Mesodermal cell (in vitro differentiated cells): ENCODE measurements around the gene FEM1B.

Source experiments
- H3K27ac ChIP-seq: 2 replicates; pipeline ENCODE4 v1.7.0; 2013; ENCODE audit warnings: mild to moderate bottlenecking, low read depth, low read length, moderate library complexity; ENCODE audit not compliant: severe bottlenecking
- H3K36me3 ChIP-seq: 2 replicates; pipeline ENCODE4 v1.7.1; 2013; ENCODE audit warnings: mild to moderate bottlenecking, low read length, moderate library complexity; ENCODE audit not compliant: control insufficient read depth, insufficient read depth
- H3K4me1 ChIP-seq: one replicate; pipeline ENCODE4 v1.7.1; 2013; ENCODE audit warnings: mild to moderate bottlenecking, low read length; ENCODE audit not compliant: insufficient read depth, control insufficient read depth, poor library complexity, severe bottlenecking
- H3K4me3 ChIP-seq: 2 replicates; pipeline ENCODE4 v1.7.0; 2013; ENCODE audit warnings: low read length, control low read depth, mild to moderate bottlenecking; ENCODE audit not compliant: insufficient read depth, poor library complexity, severe bottlenecking; ENCODE audit errors: extremely low read depth
- H3K9me3 ChIP-seq: 2 replicates; pipeline ENCODE4 v1.7.1; 2013; ENCODE audit warnings: mild to moderate bottlenecking, low read length, moderate library complexity; ENCODE audit not compliant: control insufficient read depth
- WGBS, 2 experiments: methylation state at CpG; one replicate each; pipeline ENCODE4 v1.1.5; 2013; ENCODE audit warnings: missing lambda C conversion rate in 2 of 2; ENCODE audit not compliant: insufficient coverage in 2 of 2; 5-methylcytosine and 5-hydroxymethylcytosine counted together

Gene FEM1B

GRCh38 chr15:68285259-68285980 is 7.9 kb downstream of the FEM1B start:
- Histone ChIP-seq H3K27ac (no peak overlapping the region), H3K4me1 (peaks cover 15% of the 10 kb centered on the region), H3K36me3 (peaks cover 45% of the 10 kb centered on the region), H3K4me3 (no peak overlapping the region), H3K9me3 (peaks cover 5% of the 10 kb centered on the region)
- 97% methylated on average over 3 of the region's 5 CpGs; no CpG with 5 or more reads in 1 of the 2 experiments for WGBS, 2 experiments

GRCh38 chr15:68286256-68286655 is 8.7 kb downstream of the FEM1B start:
- Histone ChIP-seq H3K4me3 (no peak overlapping the region), H3K36me3 (peaks cover 51% of the 10 kb centered on the region), H3K4me1 (peaks cover 7% of the 10 kb centered on the region), H3K27ac (no peak overlapping the region), H3K9me3 (peaks cover 5% of the 10 kb centered on the region)
- WGBS, 2 experiments: 88% methylated on average over 3 of the region's 5 CpGs; no CpG with 5 or more reads in 1 of the 2 experiments

GRCh38 chr15:68289057-68289456 is 11.5 kb downstream of the FEM1B start:
- no CpG with 5 or more reads among the region's 2 CpGs for WGBS, 2 experiments
- H3K27ac ChIP-seq: no peak overlapping the region
- H3K4me3 ChIP-seq: no peak overlapping the region
- no peaks in the 10 kb centered on the region for H3K4me1 ChIP-seq
- H3K9me3 ChIP-seq: peaks cover 5% of the 10 kb centered on the region
- peaks cover 54% of the 10 kb centered on the region for H3K36me3 ChIP-seq

- Histone ChIP-seq H3K9me3 (peaks cover 1% of the 10 kb centered on the region), H3K27ac (no peak overlapping the region), H3K4me1 (no peaks in the 10 kb centered on the region), H3K36me3 (peaks cover 53% of the 10 kb centered on the region), H3K4me3 (no peak overlapping the region)
- 98% methylated on average over 9 to 10 of the region's 14 CpGs for WGBS, 2 experiments
These were observed 12.2 kb downstream of the FEM1B start for GRCh38 chr15:68289621-68290352.

GRCh38 chr15:68290715-68291114 is 13.2 kb downstream of the FEM1B start:
- Histone ChIP-seq H3K27ac (no peak overlapping the region), H3K4me1 (no peaks in the 10 kb centered on the region), H3K36me3 (peaks cover 46% of the 10 kb centered on the region), H3K9me3 (no peaks in the 10 kb centered on the region), H3K4me3 (no peak overlapping the region)
- 95 to 97% methylated on average over 6 of the region's 8 CpGs for WGBS, 2 experiments

GRCh38 chr15:68292157-68292781 is 14.7 kb downstream of the FEM1B start:
- no peaks in the 10 kb centered on the region for H3K9me3 ChIP-seq
- H3K4me3 ChIP-seq: no peak overlapping the region
- H3K4me1 ChIP-seq: no peaks in the 10 kb centered on the region
- H3K27ac ChIP-seq: no peak overlapping the region
- peaks cover 50% of the 10 kb centered on the region for H3K36me3 ChIP-seq

- Histone ChIP-seq H3K9me3 (no peaks in the 10 kb centered on the region), H3K4me1 (no peaks in the 10 kb centered on the region), H3K27ac (no peak overlapping the region), H3K4me3 (no peak overlapping the region), H3K36me3 (peaks cover 52% of the 10 kb centered on the region)
These were observed 15.4 kb downstream of the FEM1B start for GRCh38 chr15:68292967-68293366.

GRCh38 chr15:68295014-68295805 is 17.7 kb downstream of the FEM1B start:
- no peaks in the 10 kb centered on the region for H3K9me3 ChIP-seq
- WGBS, 2 experiments: 94 to 100% methylated on average over 1 of the region's 4 CpGs
- H3K27ac ChIP-seq: no peak overlapping the region
- peaks cover 42% of the 10 kb centered on the region for H3K36me3 ChIP-seq
- H3K4me3 ChIP-seq: no peak overlapping the region
- no peaks in the 10 kb centered on the region for H3K4me1 ChIP-seq

- Histone ChIP-seq H3K4me1 (peaks cover 4% of the 10 kb centered on the region), H3K36me3 (peaks cover 25% of the 10 kb centered on the region), H3K4me3 (no peak overlapping the region), H3K9me3 (no peaks in the 10 kb centered on the region), H3K27ac (no peak overlapping the region)
- WGBS, 2 experiments: 83 to 85% methylated on average over 2 of the region's 3 CpGs
These were observed 20.8 kb downstream of the FEM1B start for GRCh38 chr15:68298336-68298735.

GRCh38 chr15:68298882-68299381 is 21.4 kb downstream of the FEM1B start:
- WGBS, 2 experiments: 98% methylated on average over 5 to 6 of the region's 6 CpGs
- H3K36me3 ChIP-seq: peaks cover 22% of the 10 kb centered on the region
- H3K9me3 ChIP-seq: no peaks in the 10 kb centered on the region
- H3K4me1 ChIP-seq: peaks cover 8% of the 10 kb centered on the region
- no peak overlapping the region for H3K4me3 ChIP-seq
- no peak overlapping the region for H3K27ac ChIP-seq
